GM12878 (cell line): ENCODE data around the gene ACTR8. TPM values are rescaled to one million over a fixed set of nuclear protein-coding genes. Genes with fewer than 3 reads are reported as not detected.

Source experiments
- ATAC-seq: fragments of 200-7000 bp; cut with Tn5 transposase; 3 replicates; pipeline ENCODE4 v1.9.1; 2020; ENCODE audit warnings: mild to moderate bottlenecking, moderate library complexity
- BruUV-seq: library from RNA; stranded (reverse); fragments of 400-500 nt; replicated peaks from 2 replicates; lab custom pipeline; 2021; lab: Mats Ljungman, UMichigan
- CTCF ChIA-PET: fragments of 300-600 bp; sonication (Branson Sonifier 250); formaldehyde crosslinking; extraction: SDS; loops from one replicate; lab custom pipeline; 2021; ENCODE audit warnings: inconsistent platforms; lab: Yijun Ruan, JAX
- POLR2A ChIA-PET: fragments of 350-600 bp; formaldehyde crosslinking; extraction: SDS; loops from one replicate; lab custom pipeline; 2021; ENCODE audit warnings: inconsistent platforms; lab: Charles Lee
- RAD21 ChIA-PET: fragments of 300-600 bp; sonication (Branson Sonifier 250); formaldehyde crosslinking; loops from one replicate; lab custom pipeline; 2023; ENCODE audit warnings: antibody characterized with exemption; ENCODE audit not compliant: unreplicated experiment; lab: Charles Lee
- SMC1A ChIA-PET: fragments of 300-600 bp; sonication (Branson Sonifier 250); formaldehyde crosslinking; loops from one replicate; lab custom pipeline; 2023; ENCODE audit not compliant: unreplicated experiment, uncharacterized antibody; lab: Charles Lee
- DNase-seq: peaks from one replicate; pipeline ENCODE4 v3.0.0-alpha.2; 2011; ENCODE audit warnings: low read depth, low spot score
- FAIRE-seq: peaks from 3 replicates; lab custom pipeline; 2011; peaks lifted over from hg19 to GRCh38; lab: Jason Lieb, UNC
- H2AFZ ChIP-seq: 2 replicates; pipeline ENCODE4 v1.6.0; 2011; ENCODE audit warnings: low read depth, low read length, control low read depth; ENCODE audit not compliant: control insufficient read depth
- H3K27ac ChIP-seq: 2 replicates; pipeline ENCODE4 v1.5.1; 2011; ENCODE audit warnings: control low read depth; ENCODE audit not compliant: control insufficient read depth, insufficient read depth
- H3K27me3 ChIP-seq, 2 experiments: replicated peaks in 1 of 2; 2 replicates each; pipeline versions ENCODE4 v1.6.0 to v1.6.1; 2011; ENCODE audit warnings: low read length in 1 of 2; ENCODE audit not compliant: control insufficient read depth in 2 of 2, insufficient read depth in 2 of 2
- H3K36me3 ChIP-seq, 2 experiments: 2 replicates each; pipeline ENCODE4 v1.5.1; 2011; ENCODE audit warnings: low read length in 1 of 2; ENCODE audit not compliant: control insufficient read depth in 2 of 2, insufficient read depth in 2 of 2
- H3K4me1 ChIP-seq: 2 replicates; pipeline ENCODE4 v1.6.1; 2011; ENCODE audit warnings: mild to moderate bottlenecking, low read length, moderate library complexity, mixed read lengths; ENCODE audit not compliant: control insufficient read depth, insufficient read depth
- H3K4me2 ChIP-seq: 2 replicates; pipeline ENCODE4 v1.6.0; 2011; ENCODE audit warnings: control low read depth; ENCODE audit not compliant: control insufficient read depth, insufficient read depth
- H3K4me3 ChIP-seq: fragments of 200-600 bp; sonication (generic); 2 replicates; pipeline ENCODE4 v1.5.1; 2016
- H3K79me2 ChIP-seq: 2 replicates; pipeline ENCODE4 v1.6.0; 2011; ENCODE audit warnings: low read length; ENCODE audit not compliant: control insufficient read depth, insufficient read depth
- H3K9ac ChIP-seq: 2 replicates; pipeline ENCODE4 v1.8.0; 2011; ENCODE audit warnings: low read length, control low read depth, mixed read lengths; ENCODE audit not compliant: control insufficient read depth, insufficient read depth
- H3K9me3 ChIP-seq: replicated peaks from 3 replicates; pipeline ENCODE4 v1.5.1; 2011; ENCODE audit warnings: mild to moderate bottlenecking, low read length; ENCODE audit not compliant: control insufficient read depth, insufficient read depth
- H4K20me1 ChIP-seq: 2 replicates; pipeline ENCODE4 v1.6.0; 2011; ENCODE audit not compliant: control insufficient read depth, insufficient read depth
- BACH1 ChIP-seq: fragments of 450-650 bp; IDR thresholded peaks from 2 replicates; pipeline ENCODE4 v1.6.1; 2017; ENCODE audit warnings: mild to moderate bottlenecking, borderline replicate concordance
- IKZF1 ChIP-seq: fragments of 450-650 bp; conservative IDR thresholded peaks from 2 replicates; pipeline ENCODE4 v1.6.1; 2017; ENCODE audit warnings: antibody characterized with exemption, mild to moderate bottlenecking
- LARP7 ChIP-seq: fragments of 450-650 bp; IDR thresholded peaks from 2 replicates; pipeline ENCODE4 v1.6.1; 2017; ENCODE audit warnings: mild to moderate bottlenecking
- MEF2B ChIP-seq: fragments of 450-650 bp; IDR thresholded peaks from 2 replicates; pipeline ENCODE4 v1.6.1; 2018; ENCODE audit warnings: mild to moderate bottlenecking, moderate library complexity; ENCODE audit not compliant: partially characterized antibody, poor library complexity, severe bottlenecking
- MTA2 ChIP-seq: fragments of 450-650 bp; IDR thresholded peaks from 2 replicates; pipeline ENCODE4 v1.6.1; 2016; ENCODE audit warnings: low read depth, mild to moderate bottlenecking, moderate library complexity
- PAX8 ChIP-seq: fragments of 450-650 bp; IDR thresholded peaks from 2 replicates; pipeline ENCODE4 v1.6.1; 2017; ENCODE audit warnings: mild to moderate bottlenecking, moderate library complexity
- SKIL ChIP-seq: fragments of 450-650 bp; IDR thresholded peaks from 2 replicates; pipeline ENCODE4 v1.6.1; 2017; ENCODE audit warnings: mild to moderate bottlenecking, low read depth, inconsistent platforms; ENCODE audit not compliant: poor library complexity, severe bottlenecking
- TCF12 ChIP-seq: IDR thresholded peaks from 2 replicates; pipeline ENCODE4 v1.6.1; 2011; ENCODE audit warnings: low read depth, mild to moderate bottlenecking, low read length
- ZNF384 ChIP-seq: IDR thresholded peaks from 2 replicates; pipeline ENCODE4 v1.6.1; 2012; ENCODE audit warnings: low read depth, mild to moderate bottlenecking, low read length, improper control_type of control experiment, borderline replicate concordance
- WGBS: methylation state at CpG from one replicate; pipeline ENCODE4 v1.1.6; 2016; ENCODE audit warnings: low lambda C conversion rate; ENCODE audit not compliant: insufficient replicate concordance, insufficient coverage; ENCODE audit errors: missing lambda C conversion rate; 5-methylcytosine and 5-hydroxymethylcytosine counted together
- in situ Hi-C: fragments of 300-500 bp; cut with MboI; formaldehyde crosslinking; loops from 9 replicates; pipeline ENCODE4 v1.14.3; 2018; ENCODE audit warnings: mixed read lengths
- intact Hi-C: fragments of 100-400 bp; cut with micrococcal nuclease; formaldehyde crosslinking; loops from one replicate; pipeline ENCODE4 v1.14.2; 2022; ENCODE audit not compliant: unreplicated experiment
- polyA plus RNA-seq, 11 experiments: library from polyadenylated mRNA; depleted of rRNA in 4 of 11; unstranded in 6 of 11; stranded (reverse) in 5 of 11; fragments of >200 nt; fragmentation: Nextera tagmentation in 4 of 11; fragmentation: Illumina TruSeq in 1 of 11; extraction: Ambion mirVana in 4 of 11; extraction: Trizol in 1 of 11; gene quantifications; 1 replicate in 1 of 11; 2 replicates in 10 of 11; pipeline versions ENCODE4 v1.2.1 to v1.2.3, GENCODE V29; 2011 to 2016; ENCODE audit warnings: inconsistent platforms in 2 of 11, missing spikeins in 2 of 11, low read depth in 1 of 11
- total RNA-seq, 4 experiments: library from RNA; depleted of rRNA in 3 of 4; stranded (reverse); fragments of >200 nt in 3 of 4; fragmentation: Illumina TruSeq in 1 of 4; extraction: Trizol in 1 of 4; gene quantifications; 2 replicates each; pipeline versions ENCODE4 v1.2.1 to v1.2.3, GENCODE V29; 2013 to 2021
- TF ChIP-seq, protein P1 (sequence below): fragments of 450-650 bp; IDR thresholded peaks from 2 replicates; pipeline ENCODE4 v1.6.1; 2017; ENCODE audit warnings: low read depth, mild to moderate bottlenecking, moderate library complexity
- TF ChIP-seq, protein P2 (sequence below): fragments of 450-650 bp; IDR thresholded peaks from 2 replicates; pipeline ENCODE4 v1.6.1; 2016; ENCODE audit warnings: mild to moderate bottlenecking
- TF ChIP-seq, protein P3 (sequence below): IDR thresholded peaks from 2 replicates; pipeline ENCODE4 v1.6.1; 2011; ENCODE audit warnings: low read depth, mild to moderate bottlenecking, low read length, moderate library complexity, borderline replicate concordance; ENCODE audit errors: extremely low read depth
- TF ChIP-seq, protein P4 (sequence below): IDR thresholded peaks from 2 replicates; pipeline ENCODE4 v1.6.1; 2011; ENCODE audit warnings: borderline replicate concordance, low read depth, mild to moderate bottlenecking, moderate library complexity, low read length; ENCODE audit not compliant: insufficient read depth, poor library complexity, severe bottlenecking

ACTR8 gene
- total and polyA plus RNA-seq, 10 of the 15 experiments (the other 5 are each of a cell fraction or from before 2014, with no cell fraction given) = 5.3 to 35.7 (median 26.4) TPM

DNA sequence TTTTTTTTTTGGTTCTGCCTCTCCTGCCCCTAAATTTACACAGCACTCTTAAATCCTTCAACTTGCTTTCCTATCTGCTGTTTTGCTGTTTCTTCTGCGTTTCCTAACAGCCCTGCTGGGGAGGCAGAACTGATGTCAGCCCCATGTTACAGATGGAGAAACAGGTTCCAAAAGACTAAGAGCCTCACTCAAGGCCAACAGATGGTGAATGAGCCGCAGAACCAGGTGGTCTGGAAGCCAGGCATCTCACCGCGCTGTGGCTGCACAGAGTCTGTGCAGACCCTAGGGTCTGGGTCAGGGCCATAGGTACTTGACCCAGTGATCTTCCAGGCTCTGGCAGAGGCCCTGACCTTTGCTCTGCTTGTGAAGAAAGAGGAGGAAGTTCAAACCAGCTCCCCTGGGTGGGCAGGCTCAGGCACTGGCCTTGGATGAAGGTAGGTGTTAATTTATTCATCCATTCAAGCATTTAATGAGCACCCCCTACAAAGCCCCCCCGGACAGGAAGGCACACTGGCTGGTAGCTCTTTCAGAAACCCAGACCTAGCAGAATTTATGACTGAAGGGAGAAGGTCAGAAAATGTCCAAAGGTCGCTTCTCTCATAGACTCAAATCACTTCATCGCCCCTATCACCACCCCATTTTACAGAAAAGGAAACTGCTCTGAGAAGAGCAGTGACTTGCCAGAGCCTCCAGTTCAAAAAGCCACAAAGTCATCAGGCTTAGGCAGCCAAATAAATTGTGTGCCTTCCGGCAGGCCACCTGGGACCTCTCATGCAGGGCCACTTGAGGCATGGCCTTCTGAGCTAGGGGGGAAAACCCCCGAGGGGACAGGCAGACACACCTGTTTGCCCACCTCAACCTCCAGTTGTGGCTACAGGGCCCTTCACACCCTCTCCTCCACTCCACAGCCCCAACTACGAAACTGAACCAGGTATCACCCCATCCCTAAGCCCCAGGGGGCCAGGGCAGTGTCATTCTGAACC lies 38.5 kb downstream of the ACTR8 start:
- Histone ChIP-seq H3K9ac (peak overlapping the region; percentile 42), H3K4me1 (peaks cover 39% of the 10 kb centered on the region), H3K4me2 (peak overlapping the region; percentile 82), H3K36me3 (no peaks in the 10 kb centered on the region), H3K27ac (peak overlapping the region; percentile 55), H2AFZ (peak overlapping the region; percentile 37), H3K79me2 (peaks cover 18% of the 10 kb centered on the region), H4K20me1 (no peaks in the 10 kb centered on the region), H3K9me3 (no peaks in the 10 kb centered on the region), H3K27me3 (no peaks in the 10 kb centered on the region), H3K4me3 (peak overlapping the region; percentile 73)
- FAIRE-seq = no peak
- no TSS peak for BruUV-seq
- POLR2A ChIA-PET = interaction anchor here (1.2 to 4.1 kb wide), 6 partner anchors 10 to 113 kb away, joined by 3 to 30 read pairs (median 4); no protein-coding TSS in a partner anchor
- RAD21 ChIA-PET = interaction anchor here (0.8 to 5.1 kb wide), 11 partner anchors 14 to 139 kb away, joined by 3 to 41 read pairs (median 5); partner anchors contain the start of genes ACTR8 and SELENOK
- DNase-seq = peak; percentile 53
- intact Hi-C loops (loop anchor here (2.0 to 10.0 kb wide), 3 partner anchors 39 to 99 kb away; partner anchors contain the start of gene ACTR8), in situ Hi-C loops (no loop called here)
- SMC1A ChIA-PET = interaction anchor here (0.5 to 3.5 kb wide), 16 partner anchors 10 to 499 kb away, joined by 3 to 26 read pairs (median 5); partner anchors contain the start of gene SELENOK
- CTCF ChIA-PET = interaction anchor here (0.6 to 2.5 kb wide), 11 partner anchors 14 to 850 kb away, joined by 3 to 9 read pairs (median 5); no protein-coding TSS in a partner anchor
- 29% methylated on average over 10 of the region's 10 CpGs for WGBS
- ATAC-seq = peak; percentile 55
- no peak for TF ChIP-seq SKIL
- peak; percentile 72; the same call in 1 of the 2 replicates for TF ChIP-seq TCF12
- TF ChIP-seq, protein P1, sequence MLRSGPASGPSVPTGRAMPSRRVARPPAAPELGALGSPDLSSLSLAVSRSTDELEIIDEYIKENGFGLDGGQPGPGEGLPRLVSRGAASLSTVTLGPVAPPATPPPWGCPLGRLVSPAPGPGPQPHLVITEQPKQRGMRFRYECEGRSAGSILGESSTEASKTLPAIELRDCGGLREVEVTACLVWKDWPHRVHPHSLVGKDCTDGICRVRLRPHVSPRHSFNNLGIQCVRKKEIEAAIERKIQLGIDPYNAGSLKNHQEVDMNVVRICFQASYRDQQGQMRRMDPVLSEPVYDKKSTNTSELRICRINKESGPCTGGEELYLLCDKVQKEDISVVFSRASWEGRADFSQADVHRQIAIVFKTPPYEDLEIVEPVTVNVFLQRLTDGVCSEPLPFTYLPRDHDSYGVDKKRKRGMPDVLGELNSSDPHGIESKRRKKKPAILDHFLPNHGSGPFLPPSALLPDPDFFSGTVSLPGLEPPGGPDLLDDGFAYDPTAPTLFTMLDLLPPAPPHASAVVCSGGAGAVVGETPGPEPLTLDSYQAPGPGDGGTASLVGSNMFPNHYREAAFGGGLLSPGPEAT = peak; percentile 14
- no peak for TF ChIP-seq PAX8
- TF ChIP-seq, protein P2, sequence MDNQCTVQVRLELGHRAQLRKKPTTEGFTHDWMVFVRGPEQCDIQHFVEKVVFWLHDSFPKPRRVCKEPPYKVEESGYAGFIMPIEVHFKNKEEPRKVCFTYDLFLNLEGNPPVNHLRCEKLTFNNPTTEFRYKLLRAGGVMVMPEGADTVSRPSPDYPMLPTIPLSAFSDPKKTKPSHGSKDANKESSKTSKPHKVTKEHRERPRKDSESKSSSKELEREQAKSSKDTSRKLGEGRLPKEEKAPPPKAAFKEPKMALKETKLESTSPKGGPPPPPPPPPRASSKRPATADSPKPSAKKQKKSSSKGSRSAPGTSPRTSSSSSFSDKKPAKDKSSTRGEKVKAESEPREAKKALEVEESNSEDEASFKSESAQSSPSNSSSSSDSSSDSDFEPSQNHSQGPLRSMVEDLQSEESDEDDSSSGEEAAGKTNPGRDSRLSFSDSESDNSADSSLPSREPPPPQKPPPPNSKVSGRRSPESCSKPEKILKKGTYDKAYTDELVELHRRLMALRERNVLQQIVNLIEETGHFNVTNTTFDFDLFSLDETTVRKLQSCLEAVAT = no peak
- 0 out of 2 replicates have a peak, but pooled peaks have one; percentile 38 for TF ChIP-seq LARP7
- TF ChIP-seq MEF2B = peak; percentile 74
- no peak for TF ChIP-seq ZNF384
- peak; percentile 16; the same call in 1 of the 2 replicates for TF ChIP-seq BACH1
- TF ChIP-seq MTA2 = peak; percentile 41; the same call in 1 of the 2 replicates
- TF ChIP-seq IKZF1 = peak; percentile 62
- TF ChIP-seq, protein P3, sequence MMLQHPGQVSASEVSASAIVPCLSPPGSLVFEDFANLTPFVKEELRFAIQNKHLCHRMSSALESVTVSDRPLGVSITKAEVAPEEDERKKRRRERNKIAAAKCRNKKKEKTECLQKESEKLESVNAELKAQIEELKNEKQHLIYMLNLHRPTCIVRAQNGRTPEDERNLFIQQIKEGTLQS = no peak
- TF ChIP-seq, protein P4, sequence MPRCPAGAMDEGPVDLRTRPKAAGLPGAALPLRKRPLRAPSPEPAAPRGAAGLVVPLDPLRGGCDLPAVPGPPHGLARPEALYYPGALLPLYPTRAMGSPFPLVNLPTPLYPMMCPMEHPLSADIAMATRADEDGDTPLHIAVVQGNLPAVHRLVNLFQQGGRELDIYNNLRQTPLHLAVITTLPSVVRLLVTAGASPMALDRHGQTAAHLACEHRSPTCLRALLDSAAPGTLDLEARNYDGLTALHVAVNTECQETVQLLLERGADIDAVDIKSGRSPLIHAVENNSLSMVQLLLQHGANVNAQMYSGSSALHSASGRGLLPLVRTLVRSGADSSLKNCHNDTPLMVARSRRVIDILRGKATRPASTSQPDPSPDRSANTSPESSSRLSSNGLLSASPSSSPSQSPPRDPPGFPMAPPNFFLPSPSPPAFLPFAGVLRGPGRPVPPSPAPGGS = no peak
